ENCODE measurements around the gene PCSK6. TPM values are rescaled to one million over a fixed set of nuclear protein-coding genes. Genes with fewer than 3 reads are reported as not detected.

The PCSK6 gene
- total and polyA plus RNA-seq, 2 of the 8 experiments (the other 6 are each of a cell fraction or from before 2014, with no cell fraction given), result 1.9 to 4.0 TPM

GRCh38 chr15:101371081-101371480, 118.4 kb downstream of the PCSK6 start:
- no peak overlapping the region for H3K4me2 ChIP-seq (ENCODE audit: insufficient read depth in 1 of 2, low read depth in 2 of 2, low read length in 2 of 2)
- H3K18ac ChIP-seq (ENCODE audit: extremely low read depth, low read length), result no peak overlapping the region
- H4K8ac ChIP-seq (ENCODE audit: extremely low read depth, insufficient read depth, low read length), result no peak overlapping the region
- H3K23me2 ChIP-seq (ENCODE audit: low read depth, low read length), result no peaks in the 10 kb centered on the region
- no peak overlapping the region for H3K23ac ChIP-seq (ENCODE audit: insufficient read length)
- WGBS, 2 experiments (ENCODE audit: extremely low coverage in 1 of 2, insufficient coverage in 1 of 2, insufficient read length in 1 of 2, insufficient replicate concordance in 2 of 2, low coverage in 1 of 2, low lambda C conversion rate in 2 of 2, missing lambda C conversion rate in 1 of 2), result 96% methylated on average over 7 of the region's 7 CpGs; no CpG with 5 or more reads in 1 of the 2 experiments
- FAIRE-seq (no peak), DNase-seq (ENCODE audit: low read depth in 1 of 2, low spot score in 2 of 2) (no peak)
- H3K79me1 ChIP-seq (ENCODE audit: low read depth, low read length), result no peaks in the 10 kb centered on the region
- no peaks in the 10 kb centered on the region; a peak in 3 of 7 replicates for H3K27me3 ChIP-seq (replicated peaks in 1 of 4; ENCODE audit: control insufficient read depth in 3 of 4, extremely low read depth in 1 of 4, insufficient read depth in 3 of 4, low read length in 3 of 4)
- no peaks in the 10 kb centered on the region for H3K9me3 ChIP-seq (ENCODE audit: insufficient read depth in 2 of 2, low read depth in 1 of 2, low read length in 1 of 2)
- no peak overlapping the region for H2BK20ac ChIP-seq (ENCODE audit: low read length)
- H3K4me1 ChIP-seq (replicated peaks in 1 of 4; ENCODE audit: control insufficient read depth in 3 of 4, insufficient read depth in 4 of 4, low read length in 3 of 4), result peaks cover 0 to 15% (median 9%) of the 10 kb centered on the region in 4 experiments; a peak in 6 of 7 replicates
- H2BK120ac ChIP-seq (replicated peaks; ENCODE audit: low read depth, low read length), result no peak overlapping the region
- H3K27ac ChIP-seq (ENCODE audit: low read depth, low read length), result no peak overlapping the region
- no peaks in the 10 kb centered on the region for H3K79me2 ChIP-seq (ENCODE audit: control insufficient read depth in 1 of 2, insufficient read depth in 2 of 2, low read length in 2 of 2)
- no peak overlapping the region for H2BK15ac ChIP-seq (ENCODE audit: low read length)
- no peak overlapping the region for H3K9ac ChIP-seq (replicated peaks in 1 of 4; ENCODE audit: extremely low read depth in 1 of 4, low read depth in 3 of 4, low read length in 3 of 4)
- TF ChIP-seq CHD2 (IDR thresholded peaks at IDR 0.05; ENCODE audit: low read length) (no peak), GABPA (IDR thresholded peaks at IDR 0.05; ENCODE audit: borderline replicate concordance, insufficient read depth, low read length) (no peak), SUZ12 (IDR thresholded peaks at IDR 0.05; ENCODE audit: low read length) (no peak), MAFK (IDR thresholded peaks at IDR 0.05; ENCODE audit: low read depth, low read length) (no peak), NRF1 (IDR thresholded peaks at IDR 0.05; ENCODE audit: low read depth, low read length) (no peak), HDAC6 (IDR thresholded peaks at IDR 0.05; ENCODE audit: low read depth, low read length) (no peak), TAF1 (IDR thresholded peaks at IDR 0.05; ENCODE audit: low read depth, low read length) (no peak)
- CTCF ChIA-PET (ENCODE audit: partially characterized antibody), result interaction anchor here (0.9 to 1.1 kb wide), 2 partner anchors 47 to 131 kb away, joined by 3 read pairs; no protein-coding TSS in a partner anchor
- H4K5ac ChIP-seq (ENCODE audit: insufficient read length, low read depth, low read length), result no peak overlapping the region
- H3K56ac ChIP-seq (replicated peaks; ENCODE audit: insufficient read length, low read depth, low read length), result no peak overlapping the region
- H3K4ac ChIP-seq (replicated peaks; ENCODE audit: insufficient read length, low read depth, low read length), result no peak overlapping the region
- no peaks in the 10 kb centered on the region for H4K20me1 ChIP-seq (replicated peaks in 1 of 2; ENCODE audit: control insufficient read depth in 1 of 2, insufficient read depth in 2 of 2, low read length in 2 of 2)
- H3K36me3 ChIP-seq (ENCODE audit: control insufficient read depth in 2 of 4, insufficient read depth in 4 of 4, low read length in 3 of 4), result no peaks in the 10 kb centered on the region
- H4K91ac ChIP-seq (replicated peaks; ENCODE audit: insufficient read length, low read length), result no peak overlapping the region
- POLR2A ChIA-PET (ENCODE audit: partially characterized antibody), result interaction anchor here (1.3 kb wide), 1 partner anchor 20 kb away, joined by 3 read pairs; no protein-coding TSS in a partner anchor
- H2BK12ac ChIP-seq (ENCODE audit: low read depth, low read length), result no peak overlapping the region
- H2BK5ac ChIP-seq (ENCODE audit: low read depth, low read length), result no peak overlapping the region
- H3K14ac ChIP-seq (ENCODE audit: insufficient read length), result no peak overlapping the region
- H2AFZ ChIP-seq (ENCODE audit: low read length), result no peak overlapping the region
- no peak overlapping the region for H3K4me3 ChIP-seq (ENCODE audit: extremely low read depth in 1 of 4, insufficient read depth in 2 of 4, low read depth in 3 of 4, low read length in 4 of 4)
- H2AK5ac ChIP-seq (ENCODE audit: low read depth, low read length), result no peak overlapping the region

All from H1 (cell line).